Osteocyte (in vitro differentiated cells): ENCODE measurements around the gene ATRIP. TPM values are rescaled to one million over a fixed set of nuclear protein-coding genes. Genes with fewer than 3 reads are reported as not detected.

Source experiments
- DNase-seq: peaks from one replicate; pipeline ENCODE4 v3.0.0; 2021; ENCODE audit warnings: mixed read lengths; ENCODE audit not compliant: unreplicated experiment; ENCODE audit errors: extremely low spot score
- H3K27ac Mint-ChIP-seq: one replicate; pipeline ENCODE4 v1.8.0; 2021; ENCODE audit warnings: mild to moderate bottlenecking, mixed read lengths; ENCODE audit not compliant: unreplicated experiment
- H3K27me3 Mint-ChIP-seq: one replicate; pipeline ENCODE4 v1.8.0; 2021; ENCODE audit warnings: mixed read lengths; ENCODE audit not compliant: unreplicated experiment
- H3K36me3 Mint-ChIP-seq: one replicate; pipeline ENCODE4 v1.8.0; 2021; ENCODE audit warnings: mixed read lengths; ENCODE audit not compliant: unreplicated experiment
- H3K4me1 Mint-ChIP-seq: one replicate; pipeline ENCODE4 v1.8.0; 2021; ENCODE audit warnings: mixed read lengths; ENCODE audit not compliant: unreplicated experiment
- H3K4me3 Mint-ChIP-seq: one replicate; pipeline ENCODE4 v1.8.0; 2021; ENCODE audit warnings: mild to moderate bottlenecking, moderate library complexity, mixed read lengths; ENCODE audit not compliant: unreplicated experiment
- H3K9me3 Mint-ChIP-seq: one replicate; pipeline ENCODE4 v1.8.0; 2021; ENCODE audit warnings: mixed read lengths; ENCODE audit not compliant: unreplicated experiment
- total RNA-seq: library from RNA; stranded (reverse); gene quantifications from 2 replicates; pipeline ENCODE4 v1.2.1, GENCODE V29; 2021
- TF ChIP-seq, protein P1 (sequence below): fragments of 200-600 bp; sonication (generic); IDR thresholded peaks from 2 replicates; pipeline ENCODE4 v1.5.0; 2021; ENCODE audit warnings: antibody characterized with exemption, mild to moderate bottlenecking, moderate library complexity

The ATRIP gene
- total RNA-seq, 1 donor from 2014 or later = 8.5 TPM

- H3K9me3 Mint-ChIP-seq = no peaks in the 10 kb centered on the region
- H3K27me3 Mint-ChIP-seq = no peaks in the 10 kb centered on the region
- H3K27ac Mint-ChIP-seq = no peak overlapping the region
- no peak for DNase-seq
- peaks cover 9% of the 10 kb centered on the region for H3K36me3 Mint-ChIP-seq
- no peak overlapping the region for H3K4me3 Mint-ChIP-seq
- TF ChIP-seq, protein P1, sequence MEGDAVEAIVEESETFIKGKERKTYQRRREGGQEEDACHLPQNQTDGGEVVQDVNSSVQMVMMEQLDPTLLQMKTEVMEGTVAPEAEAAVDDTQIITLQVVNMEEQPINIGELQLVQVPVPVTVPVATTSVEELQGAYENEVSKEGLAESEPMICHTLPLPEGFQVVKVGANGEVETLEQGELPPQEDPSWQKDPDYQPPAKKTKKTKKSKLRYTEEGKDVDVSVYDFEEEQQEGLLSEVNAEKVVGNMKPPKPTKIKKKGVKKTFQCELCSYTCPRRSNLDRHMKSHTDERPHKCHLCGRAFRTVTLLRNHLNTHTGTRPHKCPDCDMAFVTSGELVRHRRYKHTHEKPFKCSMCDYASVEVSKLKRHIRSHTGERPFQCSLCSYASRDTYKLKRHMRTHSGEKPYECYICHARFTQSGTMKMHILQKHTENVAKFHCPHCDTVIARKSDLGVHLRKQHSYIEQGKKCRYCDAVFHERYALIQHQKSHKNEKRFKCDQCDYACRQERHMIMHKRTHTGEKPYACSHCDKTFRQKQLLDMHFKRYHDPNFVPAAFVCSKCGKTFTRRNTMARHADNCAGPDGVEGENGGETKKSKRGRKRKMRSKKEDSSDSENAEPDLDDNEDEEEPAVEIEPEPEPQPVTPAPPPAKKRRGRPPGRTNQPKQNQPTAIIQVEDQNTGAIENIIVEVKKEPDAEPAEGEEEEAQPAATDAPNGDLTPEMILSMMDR = no peak
- peaks cover 38% of the 10 kb centered on the region for H3K4me1 Mint-ChIP-seq
Measured at GRCh38 chr3:48422272-48422671, 24.3 kb upstream of the ATRIP start.

DNA sequence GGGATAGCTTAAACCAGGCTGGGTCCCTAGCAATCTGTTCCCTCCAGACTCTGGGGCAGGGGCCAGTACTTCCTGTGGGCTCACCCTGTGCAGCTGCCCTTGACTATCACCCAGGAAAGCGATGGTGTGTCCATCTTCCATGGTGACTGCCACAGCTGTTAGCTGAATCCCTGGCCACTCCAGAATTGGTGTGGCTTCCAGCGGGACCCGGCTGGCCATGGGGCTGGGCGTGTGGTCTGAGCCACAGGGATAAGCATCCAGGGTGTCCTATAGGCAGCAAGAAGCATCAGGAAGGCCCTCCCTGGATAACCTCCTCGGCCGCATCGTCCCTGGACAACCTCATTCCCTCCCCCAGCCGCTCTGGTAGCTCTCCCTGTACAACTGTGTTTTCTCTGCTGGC is 23.9 kb upstream of the ATRIP start:
- TF ChIP-seq, protein P1 = no peak
- Mint-ChIP-seq H3K27me3 (no peaks in the 10 kb centered on the region), H3K4me3 (no peak overlapping the region), H3K4me1 (peaks cover 42% of the 10 kb centered on the region), H3K9me3 (no peaks in the 10 kb centered on the region), H3K27ac (no peak overlapping the region), H3K36me3 (peaks cover 6% of the 10 kb centered on the region)
- DNase-seq = no peak

DNA sequence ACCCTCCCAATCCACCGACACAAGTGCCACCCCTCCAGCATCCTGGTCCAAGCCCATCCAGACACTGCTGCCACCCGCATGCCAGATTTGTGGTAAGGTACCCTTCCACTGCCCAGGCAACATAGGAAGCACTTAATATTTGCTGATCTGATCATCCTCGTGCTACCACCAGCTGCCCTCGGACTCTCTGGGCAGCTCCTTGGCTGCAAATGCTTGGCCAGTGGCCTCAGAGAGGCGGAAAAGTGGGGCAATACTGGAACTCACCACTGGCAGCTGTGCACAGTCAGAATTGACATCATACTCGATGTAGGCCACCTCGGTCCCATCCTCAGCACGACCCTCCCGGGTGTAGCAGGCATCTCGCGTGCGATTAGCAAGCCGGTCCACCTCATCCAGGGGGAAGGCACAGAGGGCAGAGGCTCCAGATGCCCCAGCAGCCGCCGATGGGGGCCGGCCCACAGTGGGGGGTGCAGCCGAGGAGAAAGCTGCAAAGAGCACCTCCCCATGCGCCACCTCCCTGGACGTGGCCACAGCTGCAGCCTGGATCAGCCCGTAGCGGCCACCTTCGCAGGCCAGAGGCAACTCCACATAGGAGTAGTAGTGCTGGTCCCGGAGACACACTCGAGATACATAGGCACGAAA is 23.2 kb upstream of the ATRIP start:
- peaks cover 49% of the 10 kb centered on the region for H3K4me1 Mint-ChIP-seq
- DNase-seq = no peak
- H3K36me3 Mint-ChIP-seq = peaks cover 6% of the 10 kb centered on the region
- TF ChIP-seq, protein P1 = no peak
- H3K4me3 Mint-ChIP-seq = no peak overlapping the region
- no peak overlapping the region for H3K27ac Mint-ChIP-seq
- no peaks in the 10 kb centered on the region for H3K9me3 Mint-ChIP-seq
- no peaks in the 10 kb centered on the region for H3K27me3 Mint-ChIP-seq

DNA sequence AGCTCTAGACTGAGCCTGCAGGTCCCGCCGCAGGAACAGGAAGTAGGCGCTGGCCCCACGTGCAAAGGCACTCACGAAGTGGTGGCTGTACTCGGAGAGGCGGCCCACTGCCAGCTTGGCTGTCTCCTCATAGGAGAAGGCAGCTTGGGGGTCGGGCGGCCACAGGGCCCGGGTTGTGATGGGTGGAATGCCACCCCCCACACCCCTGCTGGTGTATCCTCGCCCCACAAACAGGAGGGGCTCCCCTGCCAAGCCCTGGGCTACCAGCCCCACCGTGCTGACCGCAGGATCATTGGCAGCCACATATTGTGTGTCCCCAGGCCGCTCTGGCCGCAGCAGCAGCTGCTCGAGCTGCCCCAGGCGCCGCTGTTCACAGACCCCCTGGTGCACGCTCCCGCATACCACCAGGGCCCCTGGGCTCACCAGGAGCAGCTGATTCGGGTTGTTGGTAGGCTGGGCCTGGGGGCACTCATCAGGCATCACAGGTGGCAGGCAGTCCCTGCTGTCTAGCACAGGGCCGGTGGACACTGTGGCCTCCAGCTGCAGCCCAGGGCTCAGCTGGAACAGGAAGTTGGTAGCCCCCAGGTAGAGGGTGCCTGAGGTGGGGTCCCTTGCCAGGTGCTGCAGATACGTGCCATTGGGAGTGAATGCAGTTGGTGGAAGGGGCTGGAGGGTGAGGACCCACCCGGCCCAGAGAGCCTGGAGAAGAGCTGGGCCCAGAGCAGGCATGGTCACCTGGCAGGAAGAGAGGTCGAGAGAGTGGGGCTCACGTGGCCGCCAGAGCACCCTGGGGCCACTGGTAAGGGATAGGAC is 22.4 kb upstream of the ATRIP start:
- H3K4me3 Mint-ChIP-seq = no peak overlapping the region
- TF ChIP-seq, protein P1 = no peak
- no peaks in the 10 kb centered on the region for H3K9me3 Mint-ChIP-seq
- DNase-seq = no peak
- H3K27me3 Mint-ChIP-seq = no peaks in the 10 kb centered on the region
- peak overlapping the region; percentile 67 for H3K27ac Mint-ChIP-seq
- peaks cover 50% of the 10 kb centered on the region for H3K4me1 Mint-ChIP-seq
- peaks cover 6% of the 10 kb centered on the region for H3K36me3 Mint-ChIP-seq

DNA sequence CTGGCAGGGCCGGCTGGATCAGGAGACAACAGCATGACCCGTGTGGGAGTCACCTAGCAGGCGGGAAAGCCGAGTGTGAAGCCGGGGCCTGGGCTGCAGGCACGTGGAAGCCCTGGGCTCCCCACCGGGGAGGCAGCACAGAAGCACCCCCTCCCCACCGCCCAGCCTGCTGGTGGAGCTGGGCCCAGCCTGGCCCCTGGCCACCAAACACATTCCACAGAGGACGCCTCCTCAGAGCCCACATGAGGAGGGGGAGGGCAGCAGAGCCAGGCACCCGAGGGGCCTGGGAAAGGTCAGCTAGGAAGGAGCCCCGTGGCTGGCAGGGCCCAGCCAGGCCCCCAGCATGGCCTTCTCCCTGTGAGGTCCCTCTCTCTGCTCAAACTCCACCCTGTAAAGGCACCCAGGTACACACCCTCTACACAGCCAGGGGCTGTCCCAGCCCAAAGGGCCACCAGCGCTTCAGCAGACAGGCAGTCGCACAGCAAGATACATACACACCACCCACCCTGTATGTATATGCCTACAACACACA is 21.2 kb upstream of the ATRIP start:
- Mint-ChIP-seq H3K27me3 (no peaks in the 10 kb centered on the region), H3K27ac (peak overlapping the region; percentile 80), H3K4me3 (peak overlapping the region; percentile 23), H3K36me3 (peaks cover 6% of the 10 kb centered on the region), H3K4me1 (peaks cover 58% of the 10 kb centered on the region), H3K9me3 (no peaks in the 10 kb centered on the region)
- TF ChIP-seq, protein P1 = no peak
- DNase-seq = no peak
